GM12892 (cell line): ENCODE results near the gene XPNPEP2.
"Not testable (repeated sequence)": the region's sequence is repeated elsewhere in the genome, so short reads cannot be mapped to it uniquely, and the experiment has no call there.

Experiments used
- DNase-seq: peaks from one replicate; pipeline ENCODE4 v3.0.0; 2011; ENCODE audit not compliant: insufficient read length
- FAIRE-seq: peaks from 2 replicates; lab custom pipeline; 2011; peaks lifted over from hg19 to GRCh38; lab: Jason Lieb, UNC
- POLR2A ChIP-seq: IDR thresholded peaks from 2 replicates; pipeline ENCODE4 v1.6.1; 2011; ENCODE audit warnings: low read depth, low read length, control low read depth
- POLR2AphosphoS5 ChIP-seq: IDR thresholded peaks from 2 replicates; pipeline ENCODE4 v1.6.1; 2011; ENCODE audit warnings: low read depth, low read length, control low read depth
- TAF1 ChIP-seq: IDR thresholded peaks from 2 replicates; pipeline ENCODE4 v1.6.1; 2011; ENCODE audit warnings: low read depth, mild to moderate bottlenecking, control low read depth, low read length, borderline replicate concordance

XPNPEP2 gene

GRCh38 chrX:129721870-129722269 lies 16.9 kb upstream of the XPNPEP2 start:
- no peak for DNase-seq
- TF ChIP-seq POLR2A (no peak), TAF1 (no peak), POLR2AphosphoS5 (no peak)
- FAIRE-seq, result no peak

- TF ChIP-seq POLR2AphosphoS5 (no peak), TAF1 (no peak), POLR2A (no peak)
- DNase-seq, result no peak
- FAIRE-seq, result no peak
These were observed 15.3 kb upstream of the XPNPEP2 start for GRCh38 chrX:129723511-129723910.

- FAIRE-seq, result no peak
- TF ChIP-seq POLR2AphosphoS5, result no peak
- TF ChIP-seq TAF1, result no peak
- TF ChIP-seq POLR2A, result no peak
- no peak for DNase-seq
These were observed 14.0 kb upstream of the XPNPEP2 start for GRCh38 chrX:129724754-129725153.

- no peak for DNase-seq
- no peak for FAIRE-seq
These were observed 12.3 kb upstream of the XPNPEP2 start for GRCh38 chrX:129726307-129727111.

GRCh38 chrX:129728061-129728460 lies 10.7 kb upstream of the XPNPEP2 start:
- FAIRE-seq, result no peak
- TF ChIP-seq POLR2A (no peak), TAF1 (no peak), POLR2AphosphoS5 (no peak)
- DNase-seq, result no peak

More at GRCh38 chrX:129726307-129727111, 12.3 kb upstream of the XPNPEP2 start:
- TF ChIP-seq POLR2AphosphoS5 (no peak), POLR2A (no peak), TAF1 (no peak)

- TF ChIP-seq POLR2A, result no peak
- no peak for TF ChIP-seq TAF1
- TF ChIP-seq POLR2AphosphoS5, result no peak
- FAIRE-seq, result peak; percentile 5
These were observed 7.6 kb upstream of the XPNPEP2 start for GRCh38 chrX:129731228-129731627.

GRCh38 chrX:129732857-129733256 lies 5.9 kb upstream of the XPNPEP2 start:
- FAIRE-seq (no peak), DNase-seq (no peak)
- no peak for TF ChIP-seq POLR2AphosphoS5
- no peak for TF ChIP-seq TAF1
- no peak for TF ChIP-seq POLR2A

More at GRCh38 chrX:129731228-129731627, 7.6 kb upstream of the XPNPEP2 start:
- no peak for DNase-seq

- no peak for TF ChIP-seq POLR2AphosphoS5
- TF ChIP-seq TAF1, result no peak
- TF ChIP-seq POLR2A, result no peak
- DNase-seq (no peak), FAIRE-seq (peak; percentile 5)
These were observed 5.4 kb upstream of the XPNPEP2 start for GRCh38 chrX:129733335-129733734.

GRCh38 chrX:129736491-129736890 lies 2.3 kb upstream of the XPNPEP2 start:
- FAIRE-seq, result peak; percentile 89
- TF ChIP-seq POLR2AphosphoS5, result no peak
- TF ChIP-seq TAF1, result no peak
- no peak for TF ChIP-seq POLR2A
- DNase-seq, result no peak

- DNase-seq (no peak), FAIRE-seq (peak; percentile 82)
- TF ChIP-seq TAF1, result no peak
- TF ChIP-seq POLR2A, result no peak
- no peak for TF ChIP-seq POLR2AphosphoS5
These were observed 863 bp upstream of the XPNPEP2 start for GRCh38 chrX:129737916-129738315.

GRCh38 chrX:129739578-129739977 lies 799 bp downstream of the XPNPEP2 start:
- FAIRE-seq, result no peak
- no peak for DNase-seq
- TF ChIP-seq POLR2AphosphoS5, result no peak
- TF ChIP-seq POLR2A, result no peak
- TF ChIP-seq TAF1, result no peak

- DNase-seq (no peak), FAIRE-seq (no peak)
- no peak for TF ChIP-seq POLR2AphosphoS5
These were observed 3.3 kb downstream of the XPNPEP2 start for GRCh38 chrX:129741880-129742758.

- DNase-seq, FAIRE-seq: not testable (repeated sequence)
These were observed 4.0 kb downstream of the XPNPEP2 start for GRCh38 chrX:129742759-129743152.
